SK-N-SH treated with all-trans-retinoic acid at 6 μM for 48 hours (cell line): ENCODE data around the gene NFIA.

ENCODE experiments used
- ATAC-seq: fragments of 200-7000 bp; cut with Tn5 transposase; 3 replicates; pipeline ENCODE4 v1.9.1; 2020; ENCODE audit warnings: mild to moderate bottlenecking, moderate library complexity
- ARNTL ChIP-seq: fragments of 450-650 bp; formaldehyde crosslinking; IDR thresholded peaks from 2 replicates; pipeline ENCODE4 v1.5.0; 2020; ENCODE audit warnings: low read depth, mild to moderate bottlenecking, moderate library complexity, borderline replicate concordance
- BACH2 ChIP-seq: fragments of 250-450 bp; sonication (Bioruptor Pico); IDR thresholded peaks from 2 replicates; pipeline ENCODE4 v1.9.0; 2021; ENCODE audit warnings: mild to moderate bottlenecking, borderline replicate concordance
- ESRRG ChIP-seq: fragments of 250-450 bp; sonication (Bioruptor Pico); IDR thresholded peaks from 2 replicates; pipeline ENCODE4 v1.6.1; 2021; ENCODE audit warnings: mild to moderate bottlenecking
- ISL1 ChIP-seq: fragments of 250-450 bp; sonication (Bioruptor Pico); IDR thresholded peaks from 2 replicates; pipeline ENCODE4 v2.1.2; 2022; ENCODE audit warnings: mild to moderate bottlenecking, moderate library complexity
- OSR1 ChIP-seq: fragments of 250-450 bp; sonication (Bioruptor Pico); IDR thresholded peaks from 2 replicates; pipeline ENCODE4 v1.8.0; 2022; ENCODE audit warnings: moderate library complexity, mild to moderate bottlenecking, inconsistent platforms
- PPARA ChIP-seq: fragments of 250-450 bp; sonication (Bioruptor Pico); IDR thresholded peaks from 2 replicates; pipeline ENCODE4 v1.5.0; 2020; ENCODE audit warnings: mild to moderate bottlenecking, borderline replicate concordance
- SNAI2 ChIP-seq: fragments of 250-450 bp; sonication (Bioruptor Pico); IDR thresholded peaks from 2 replicates; pipeline ENCODE4 v1.5.0; 2020; ENCODE audit warnings: mild to moderate bottlenecking, moderate library complexity
- TCF4 ChIP-seq: fragments of 250-450 bp; sonication (Bioruptor Pico); IDR thresholded peaks from 2 replicates; pipeline ENCODE4 v1.8.0; 2021; ENCODE audit warnings: mild to moderate bottlenecking, moderate library complexity, borderline replicate concordance
- TOX ChIP-seq: fragments of 250-450 bp; sonication (Bioruptor Pico); IDR thresholded peaks from 2 replicates; pipeline ENCODE4 v1.8.0; 2021; ENCODE audit warnings: mild to moderate bottlenecking, moderate library complexity, borderline replicate concordance
- ZC3H10 ChIP-seq: fragments of 250-450 bp; sonication (Bioruptor Pico); IDR thresholded peaks from 2 replicates; pipeline ENCODE4 v1.5.1; 2021; ENCODE audit warnings: mild to moderate bottlenecking, moderate library complexity
- ZFP3 ChIP-seq: fragments of 250-450 bp; sonication (Bioruptor Pico); IDR thresholded peaks from 2 replicates; pipeline ENCODE4 v1.5.0; 2020; ENCODE audit warnings: mild to moderate bottlenecking, moderate library complexity
- ZNF565 ChIP-seq: fragments of 450-650 bp; formaldehyde crosslinking; conservative IDR thresholded peaks from 2 replicates; pipeline ENCODE4 v1.5.0; 2020; ENCODE audit warnings: low read depth, mild to moderate bottlenecking, moderate library complexity
- ZNF70 ChIP-seq: fragments of 450-650 bp; formaldehyde crosslinking; IDR thresholded peaks from 2 replicates; pipeline ENCODE4 v1.5.0; 2020; ENCODE audit warnings: mild to moderate bottlenecking, moderate library complexity
- ZNF8 ChIP-seq: fragments of 450-650 bp; formaldehyde crosslinking; IDR thresholded peaks from 2 replicates; pipeline ENCODE4 v1.5.0; 2020; ENCODE audit warnings: mild to moderate bottlenecking, moderate library complexity
- TF ChIP-seq, protein P1 (sequence below): fragments of 250-450 bp; sonication (Bioruptor Pico); IDR thresholded peaks from 2 replicates; pipeline ENCODE4 v1.8.0; 2020; ENCODE audit warnings: mild to moderate bottlenecking, moderate library complexity, borderline replicate concordance
- TF ChIP-seq, protein P2 (sequence below): fragments of 250-450 bp; sonication (Bioruptor Pico); IDR thresholded peaks from 2 replicates; pipeline ENCODE4 v1.8.0; 2021; ENCODE audit warnings: low read depth, mild to moderate bottlenecking, moderate library complexity, borderline replicate concordance
- TF ChIP-seq, protein P3 (sequence below): fragments of 250-450 bp; sonication (Bioruptor Pico); IDR thresholded peaks from 2 replicates; pipeline ENCODE4 v1.5.1; 2020; ENCODE audit warnings: low read depth, mild to moderate bottlenecking, moderate library complexity
- TF ChIP-seq, protein P4 (sequence below): fragments of 250-450 bp; sonication (Bioruptor Pico); IDR thresholded peaks from 2 replicates; pipeline ENCODE4 v1.5.0; 2020; ENCODE audit warnings: mild to moderate bottlenecking, moderate library complexity
- TF ChIP-seq, protein P5 (sequence below): fragments of 250-450 bp; sonication (Bioruptor Pico); IDR thresholded peaks from 2 replicates; pipeline ENCODE4 v1.5.1; 2021; ENCODE audit warnings: mild to moderate bottlenecking, moderate library complexity

Gene NFIA

DNA sequence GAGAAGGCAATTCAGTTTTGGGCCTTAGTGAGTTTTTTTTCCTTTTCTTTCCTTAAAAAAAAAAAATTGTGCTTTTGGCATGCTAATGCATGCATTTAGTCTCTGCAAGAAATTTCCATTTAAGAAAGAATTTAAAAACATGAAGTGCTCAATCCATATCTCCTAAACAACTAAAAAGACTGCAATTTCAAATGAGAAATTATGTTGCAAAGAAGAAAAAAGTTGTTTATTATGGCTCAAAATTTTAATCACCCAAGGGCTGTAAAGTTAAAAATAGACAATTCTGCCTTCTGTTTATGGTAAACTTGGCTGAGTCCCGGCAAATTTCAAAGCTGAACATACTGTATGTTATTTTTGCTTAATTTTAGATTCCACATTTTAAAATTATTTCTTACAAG lies 59.7 kb downstream of the NFIA start:
- TF ChIP-seq TOX (CRISPR knock-in tag), result no peak
- ATAC-seq, result no peak

DNA sequence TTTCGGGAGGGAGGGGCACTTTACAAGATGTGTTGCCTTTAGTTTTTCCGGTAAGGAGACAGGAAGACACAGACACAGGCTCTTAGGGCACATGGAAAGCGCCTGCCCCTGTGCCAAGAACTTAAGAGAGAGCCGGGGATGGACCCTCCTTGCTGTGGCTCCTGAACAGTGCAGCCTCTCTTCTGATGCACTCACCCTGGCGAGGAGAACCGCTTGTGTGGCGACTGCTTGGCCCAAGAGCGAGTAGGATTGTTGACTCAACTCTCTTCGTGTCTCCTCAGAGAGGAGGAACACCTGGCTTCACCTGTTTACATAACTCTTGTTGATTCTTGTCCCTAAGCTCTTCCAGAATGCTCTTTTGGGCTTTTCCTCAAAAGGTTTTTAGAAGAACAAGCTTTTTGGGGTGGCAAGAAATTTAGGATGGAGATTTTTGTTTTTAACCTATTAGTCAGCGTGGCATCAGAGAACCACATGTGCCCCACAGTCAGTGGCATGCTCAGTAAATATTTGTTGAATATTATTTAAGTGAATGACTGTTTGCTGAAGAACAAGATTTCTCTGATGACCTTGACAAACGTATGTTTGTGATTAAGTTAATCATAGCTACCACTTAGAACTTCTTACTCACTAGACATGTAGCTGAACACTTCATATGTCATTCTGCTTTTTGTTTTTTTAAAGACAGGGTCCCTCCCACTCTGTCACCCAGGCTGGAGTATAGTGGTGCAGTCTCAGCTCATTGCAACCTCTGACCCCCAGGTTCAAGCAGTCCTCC lies 60.6 kb downstream of the NFIA start:
- no peak for ATAC-seq

DNA sequence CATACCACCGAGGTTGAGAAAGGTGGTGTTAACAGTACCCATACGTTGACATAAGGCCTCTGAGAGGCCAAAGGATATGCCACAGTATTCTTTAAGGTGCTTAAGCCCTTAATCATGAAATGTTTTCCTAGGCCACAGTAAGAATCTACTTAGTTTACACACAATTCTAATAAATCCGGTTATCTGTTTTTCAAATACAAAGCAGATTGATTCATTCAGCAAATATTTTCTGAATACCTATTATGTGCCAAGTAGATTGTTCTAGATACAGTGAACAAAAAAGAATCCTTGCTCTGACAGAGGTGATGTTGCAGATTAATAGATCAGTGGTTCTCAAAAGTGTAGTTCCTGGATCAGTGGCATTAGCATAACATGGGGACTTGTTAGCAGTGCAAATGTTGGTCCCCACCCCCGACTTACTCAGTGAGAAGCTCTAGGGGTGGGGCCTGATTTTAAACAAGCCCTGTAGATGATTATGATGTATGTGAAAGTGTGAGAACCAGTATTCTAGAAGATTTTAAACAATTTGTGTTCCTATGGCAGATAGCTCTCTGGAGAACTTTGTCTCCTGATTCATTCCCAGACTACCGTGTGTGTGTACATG lies 61.6 kb downstream of the NFIA start:
- no peak for ATAC-seq
- TF ChIP-seq ZC3H10 (CRISPR knock-in tag) (no peak), ISL1 (CRISPR knock-in tag) (no peak), ARNTL (CRISPR knock-in tag) (no peak)

More for the DNA sequence above, 60.6 kb downstream of the NFIA start:
- TF ChIP-seq, protein P1, sequence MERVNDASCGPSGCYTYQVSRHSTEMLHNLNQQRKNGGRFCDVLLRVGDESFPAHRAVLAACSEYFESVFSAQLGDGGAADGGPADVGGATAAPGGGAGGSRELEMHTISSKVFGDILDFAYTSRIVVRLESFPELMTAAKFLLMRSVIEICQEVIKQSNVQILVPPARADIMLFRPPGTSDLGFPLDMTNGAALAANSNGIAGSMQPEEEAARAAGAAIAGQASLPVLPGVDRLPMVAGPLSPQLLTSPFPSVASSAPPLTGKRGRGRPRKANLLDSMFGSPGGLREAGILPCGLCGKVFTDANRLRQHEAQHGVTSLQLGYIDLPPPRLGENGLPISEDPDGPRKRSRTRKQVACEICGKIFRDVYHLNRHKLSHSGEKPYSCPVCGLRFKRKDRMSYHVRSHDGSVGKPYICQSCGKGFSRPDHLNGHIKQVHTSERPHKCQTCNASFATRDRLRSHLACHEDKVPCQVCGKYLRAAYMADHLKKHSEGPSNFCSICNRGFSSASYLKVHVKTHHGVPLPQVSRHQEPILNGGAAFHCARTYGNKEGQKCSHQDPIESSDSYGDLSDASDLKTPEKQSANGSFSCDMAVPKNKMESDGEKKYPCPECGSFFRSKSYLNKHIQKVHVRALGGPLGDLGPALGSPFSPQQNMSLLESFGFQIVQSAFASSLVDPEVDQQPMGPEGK (CRISPR knock-in tag), result no peak
- TF ChIP-seq PPARA (CRISPR knock-in tag) (no peak), TCF4 (CRISPR knock-in tag) (no peak), OSR1 (CRISPR knock-in tag) (no peak), BACH2 (CRISPR knock-in tag) (no peak), ZFP3 (CRISPR knock-in tag) (no peak), TOX (CRISPR knock-in tag) (no peak), ZNF565 (CRISPR knock-in tag) (no peak), ZNF8 (no peak), ISL1 (CRISPR knock-in tag) (no peak), SNAI2 (no peak), ZC3H10 (CRISPR knock-in tag) (no peak), ZNF70 (no peak), ESRRG (CRISPR knock-in tag) (no peak)
- TF ChIP-seq, protein P2, sequence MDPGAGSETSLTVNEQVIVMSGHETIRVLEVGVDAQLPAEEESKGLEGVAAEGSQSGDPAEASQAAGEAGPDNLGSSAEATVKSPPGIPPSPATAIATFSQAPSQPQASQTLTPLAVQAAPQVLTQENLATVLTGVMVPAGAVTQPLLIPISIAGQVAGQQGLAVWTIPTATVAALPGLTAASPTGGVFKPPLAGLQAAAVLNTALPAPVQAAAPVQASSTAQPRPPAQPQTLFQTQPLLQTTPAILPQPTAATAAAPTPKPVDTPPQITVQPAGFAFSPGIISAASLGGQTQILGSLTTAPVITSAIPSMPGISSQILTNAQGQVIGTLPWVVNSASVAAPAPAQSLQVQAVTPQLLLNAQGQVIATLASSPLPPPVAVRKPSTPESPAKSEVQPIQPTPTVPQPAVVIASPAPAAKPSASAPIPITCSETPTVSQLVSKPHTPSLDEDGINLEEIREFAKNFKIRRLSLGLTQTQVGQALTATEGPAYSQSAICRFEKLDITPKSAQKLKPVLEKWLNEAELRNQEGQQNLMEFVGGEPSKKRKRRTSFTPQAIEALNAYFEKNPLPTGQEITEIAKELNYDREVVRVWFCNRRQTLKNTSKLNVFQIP (CRISPR knock-in tag), result no peak
- TF ChIP-seq, protein P3, sequence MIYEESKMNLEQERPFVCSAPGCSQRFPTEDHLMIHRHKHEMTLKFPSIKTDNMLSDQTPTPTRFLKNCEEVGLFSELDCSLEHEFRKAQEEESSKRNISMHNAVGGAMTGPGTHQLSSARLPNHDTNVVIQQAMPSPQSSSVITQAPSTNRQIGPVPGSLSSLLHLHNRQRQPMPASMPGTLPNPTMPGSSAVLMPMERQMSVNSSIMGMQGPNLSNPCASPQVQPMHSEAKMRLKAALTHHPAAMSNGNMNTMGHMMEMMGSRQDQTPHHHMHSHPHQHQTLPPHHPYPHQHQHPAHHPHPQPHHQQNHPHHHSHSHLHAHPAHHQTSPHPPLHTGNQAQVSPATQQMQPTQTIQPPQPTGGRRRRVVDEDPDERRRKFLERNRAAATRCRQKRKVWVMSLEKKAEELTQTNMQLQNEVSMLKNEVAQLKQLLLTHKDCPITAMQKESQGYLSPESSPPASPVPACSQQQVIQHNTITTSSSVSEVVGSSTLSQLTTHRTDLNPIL (CRISPR knock-in tag), result no peak
- TF ChIP-seq, protein P4, sequence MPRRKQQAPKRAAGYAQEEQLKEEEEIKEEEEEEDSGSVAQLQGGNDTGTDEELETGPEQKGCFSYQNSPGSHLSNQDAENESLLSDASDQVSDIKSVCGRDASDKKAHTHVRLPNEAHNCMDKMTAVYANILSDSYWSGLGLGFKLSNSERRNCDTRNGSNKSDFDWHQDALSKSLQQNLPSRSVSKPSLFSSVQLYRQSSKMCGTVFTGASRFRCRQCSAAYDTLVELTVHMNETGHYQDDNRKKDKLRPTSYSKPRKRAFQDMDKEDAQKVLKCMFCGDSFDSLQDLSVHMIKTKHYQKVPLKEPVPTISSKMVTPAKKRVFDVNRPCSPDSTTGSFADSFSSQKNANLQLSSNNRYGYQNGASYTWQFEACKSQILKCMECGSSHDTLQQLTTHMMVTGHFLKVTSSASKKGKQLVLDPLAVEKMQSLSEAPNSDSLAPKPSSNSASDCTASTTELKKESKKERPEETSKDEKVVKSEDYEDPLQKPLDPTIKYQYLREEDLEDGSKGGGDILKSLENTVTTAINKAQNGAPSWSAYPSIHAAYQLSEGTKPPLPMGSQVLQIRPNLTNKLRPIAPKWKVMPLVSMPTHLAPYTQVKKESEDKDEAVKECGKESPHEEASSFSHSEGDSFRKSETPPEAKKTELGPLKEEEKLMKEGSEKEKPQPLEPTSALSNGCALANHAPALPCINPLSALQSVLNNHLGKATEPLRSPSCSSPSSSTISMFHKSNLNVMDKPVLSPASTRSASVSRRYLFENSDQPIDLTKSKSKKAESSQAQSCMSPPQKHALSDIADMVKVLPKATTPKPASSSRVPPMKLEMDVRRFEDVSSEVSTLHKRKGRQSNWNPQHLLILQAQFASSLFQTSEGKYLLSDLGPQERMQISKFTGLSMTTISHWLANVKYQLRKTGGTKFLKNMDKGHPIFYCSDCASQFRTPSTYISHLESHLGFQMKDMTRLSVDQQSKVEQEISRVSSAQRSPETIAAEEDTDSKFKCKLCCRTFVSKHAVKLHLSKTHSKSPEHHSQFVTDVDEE (CRISPR knock-in tag), result no peak
- TF ChIP-seq, protein P5, sequence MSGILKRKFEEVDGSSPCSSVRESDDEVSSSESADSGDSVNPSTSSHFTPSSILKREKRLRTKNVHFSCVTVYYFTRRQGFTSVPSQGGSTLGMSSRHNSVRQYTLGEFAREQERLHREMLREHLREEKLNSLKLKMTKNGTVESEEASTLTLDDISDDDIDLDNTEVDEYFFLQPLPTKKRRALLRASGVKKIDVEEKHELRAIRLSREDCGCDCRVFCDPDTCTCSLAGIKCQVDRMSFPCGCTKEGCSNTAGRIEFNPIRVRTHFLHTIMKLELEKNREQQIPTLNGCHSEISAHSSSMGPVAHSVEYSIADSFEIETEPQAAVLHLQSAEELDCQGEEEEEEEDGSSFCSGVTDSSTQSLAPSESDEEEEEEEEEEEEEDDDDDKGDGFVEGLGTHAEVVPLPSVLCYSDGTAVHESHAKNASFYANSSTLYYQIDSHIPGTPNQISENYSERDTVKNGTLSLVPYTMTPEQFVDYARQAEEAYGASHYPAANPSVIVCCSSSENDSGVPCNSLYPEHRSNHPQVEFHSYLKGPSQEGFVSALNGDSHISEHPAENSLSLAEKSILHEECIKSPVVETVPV (CRISPR knock-in tag), result no peak
- TF ChIP-seq, all 23 proteins: peak for 0
